Fibroblast of peridontal ligament (primary cell): ENCODE measurements around the gene ADAM10.
A peak's percentile ranks its signal among the peaks of the same experiment; 100 is the strongest.

Experiments used
- DNase-seq: peaks from one replicate; pipeline ENCODE4 v3.0.0-alpha.2; 2010; ENCODE audit errors: extremely low read depth

ADAM10 gene

GRCh38 chr15:58758141-58758540 is 8.6 kb upstream of the ADAM10 start:
- peak; percentile 66 for DNase-seq

GRCh38 chr15:58755956-58756355 is 6.4 kb upstream of the ADAM10 start:
- DNase-seq = peak; percentile 35

- no peak for DNase-seq
Observed at GRCh38 chr15:58755350-58755749, 5.8 kb upstream of the ADAM10 start.

GRCh38 chr15:58752716-58753115 is 3.2 kb upstream of the ADAM10 start:
- no peak for DNase-seq

GRCh38 chr15:58748852-58749531 is 515 bp downstream of the ADAM10 start:
- no peak for DNase-seq

GRCh38 chr15:58748040-58748851 is 1.3 kb downstream of the ADAM10 start:
- no peak for DNase-seq

GRCh38 chr15:58746174-58746573 is 3.3 kb downstream of the ADAM10 start:
- no peak for DNase-seq

GRCh38 chr15:58742819-58743502 is 6.5 kb downstream of the ADAM10 start:
- no peak for DNase-seq

GRCh38 chr15:58742022-58742813 is 7.3 kb downstream of the ADAM10 start:
- DNase-seq = peak; percentile 29

- DNase-seq = no peak
Observed at GRCh38 chr15:58741032-58741431, 8.5 kb downstream of the ADAM10 start.

- DNase-seq = no peak
Observed at GRCh38 chr15:58740436-58740835, 9.1 kb downstream of the ADAM10 start.

GRCh38 chr15:58738046-58738707 is 11.3 kb downstream of the ADAM10 start:
- peak; percentile 48 for DNase-seq

GRCh38 chr15:58737298-58737697 is 12.2 kb downstream of the ADAM10 start:
- DNase-seq = no peak

- DNase-seq = no peak
Observed at GRCh38 chr15:58736018-58736643, 13.4 kb downstream of the ADAM10 start.

- no peak for DNase-seq
Observed at GRCh38 chr15:58734859-58735258, 14.6 kb downstream of the ADAM10 start.

GRCh38 chr15:58732625-58733363 is 16.7 kb downstream of the ADAM10 start:
- DNase-seq = no peak

GRCh38 chr15:58731756-58732535 is 17.6 kb downstream of the ADAM10 start:
- peak; percentile 69 for DNase-seq

- DNase-seq = no peak
Observed at GRCh38 chr15:58726867-58727266, 22.6 kb downstream of the ADAM10 start.

- DNase-seq = peak; percentile 69
Observed at GRCh38 chr15:58724466-58724865, 25.0 kb downstream of the ADAM10 start.
